T-helper 22 cell (primary cell): Measurements from ENCODE around the gene TYSND1.
A peak's percentile ranks its signal among the peaks of the same experiment; 100 is the strongest.
"Not testable (repeated sequence)": the region's sequence is repeated elsewhere in the genome, so short reads cannot be mapped to it uniquely, and the experiment has no call there.

Experiments used
- DNase-seq: peaks from one replicate; pipeline ENCODE4 v3.0.0-alpha.2; 2020; ENCODE audit warnings: low read depth

The TYSND1 gene

DNA sequence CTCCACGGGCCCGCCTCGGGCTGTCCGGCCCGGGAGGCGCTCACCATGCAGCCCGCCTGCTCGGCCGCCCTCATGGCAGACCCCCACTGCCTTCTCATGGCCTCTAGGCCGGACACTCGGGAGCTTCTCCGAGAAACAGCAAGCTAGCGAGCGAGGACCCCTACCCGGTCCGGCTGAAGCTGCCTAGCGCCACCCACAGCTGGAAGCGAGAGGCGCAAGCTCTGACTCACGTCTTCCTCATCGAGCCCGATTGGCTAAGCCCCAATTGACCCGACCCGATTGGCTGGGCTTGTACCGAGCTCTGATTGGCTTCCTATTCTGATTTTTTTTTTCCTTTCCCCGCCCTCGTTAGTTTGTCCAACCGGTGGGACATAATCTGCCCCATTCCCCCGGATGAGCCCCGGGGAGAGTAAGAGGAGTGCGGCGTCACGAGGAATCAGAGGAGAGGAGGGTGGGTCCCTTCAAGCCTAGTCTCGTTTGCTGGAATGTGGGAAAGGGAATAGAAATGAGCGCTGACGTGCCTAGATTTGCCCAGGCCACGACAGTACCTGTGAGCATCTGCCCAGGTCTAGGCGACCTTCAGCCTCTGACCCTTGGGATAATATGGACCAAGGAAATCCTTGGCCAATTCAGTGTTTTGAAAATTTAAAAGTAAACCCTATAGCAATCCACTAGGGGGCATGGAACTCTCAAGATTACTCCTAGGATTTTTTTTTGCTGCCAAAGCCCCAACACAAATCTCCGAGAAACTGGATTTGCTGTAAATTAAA is at the start of gene TYSND1:
TYSND1 (minus strand) TSS at position 212 of the 770 bp plus-strand sequence; CDS start at position 98, 114 bp downstream.
- peak; percentile 88 for DNase-seq

GRCh38 chr10:70193391-70193844 is 46.9 kb upstream of the TYSND1 start:
- DNase-seq, result no peak

- DNase-seq, result no peak
These were observed 45.9 kb upstream of the TYSND1 start for GRCh38 chr10:70192326-70192968.

DNA sequence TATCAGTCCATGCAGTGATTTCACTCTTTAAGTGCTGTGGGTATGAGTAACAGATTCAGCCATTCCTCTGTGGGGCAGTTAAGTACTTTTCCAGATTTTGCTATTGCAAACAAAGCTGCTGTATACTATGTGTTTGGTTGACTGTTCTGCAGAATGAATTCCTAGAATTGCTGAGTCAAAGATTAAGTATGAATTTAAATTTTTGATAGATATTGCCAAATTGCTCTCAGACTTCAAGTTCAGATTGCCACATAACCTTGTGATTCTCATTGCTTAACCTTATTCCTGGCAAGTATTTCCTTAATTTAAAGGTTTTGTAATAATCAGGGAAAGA is 45.4 kb upstream of the TYSND1 start:
- no peak for DNase-seq

DNA sequence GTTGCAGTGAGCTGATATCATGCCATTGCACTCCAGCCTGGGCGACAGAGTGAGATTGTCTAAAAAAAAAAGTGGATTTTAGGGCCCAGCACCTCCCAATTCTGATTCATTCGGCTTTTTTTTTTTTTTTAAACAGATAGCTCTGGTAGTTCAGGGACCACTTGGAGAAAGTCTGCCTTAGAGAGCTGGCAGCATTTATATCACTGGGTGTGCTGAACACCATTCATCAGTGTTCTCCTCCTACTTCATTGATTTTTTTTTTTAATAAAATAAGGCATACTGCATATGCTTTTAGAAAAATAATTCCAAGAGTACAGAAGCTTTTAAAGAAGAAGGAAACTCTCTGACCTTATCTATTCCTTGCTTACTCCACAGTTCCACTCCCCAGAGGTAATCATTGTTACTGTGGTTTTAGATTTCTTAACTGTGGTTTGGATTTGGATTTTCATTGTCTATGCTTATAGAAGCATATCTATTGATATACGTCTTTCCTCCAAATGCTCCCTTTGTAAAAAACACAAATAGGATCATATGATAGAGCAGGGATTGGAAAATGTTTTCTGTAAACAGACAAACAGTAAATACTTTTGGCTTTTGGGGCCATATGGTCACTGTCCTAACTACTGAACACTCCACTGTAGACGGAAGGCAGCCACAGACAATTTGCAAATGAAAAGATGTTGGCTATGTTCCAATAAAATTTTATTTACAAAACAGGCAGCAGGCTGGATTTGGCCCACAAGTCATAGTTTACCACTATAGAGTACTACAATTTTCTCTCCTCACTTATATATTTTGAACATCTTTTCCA is 44.9 kb upstream of the TYSND1 start:
- DNase-seq, result no peak

GRCh38 chr10:70190581-70190980 is 44.1 kb upstream of the TYSND1 start:
- DNase-seq, result no peak

- DNase-seq, result no peak
These were observed 43.6 kb upstream of the TYSND1 start for GRCh38 chr10:70190102-70190501.

- no peak for DNase-seq
These were observed 42.3 kb upstream of the TYSND1 start for GRCh38 chr10:70188768-70189167.

- DNase-seq, result no peak
These were observed 40.1 kb upstream of the TYSND1 start for GRCh38 chr10:70186571-70186970.

- DNase-seq, result no peak
These were observed 39.6 kb upstream of the TYSND1 start for GRCh38 chr10:70186090-70186489.

GRCh38 chr10:70183304-70183703 is 36.8 kb upstream of the TYSND1 start:
- no peak for DNase-seq

DNA sequence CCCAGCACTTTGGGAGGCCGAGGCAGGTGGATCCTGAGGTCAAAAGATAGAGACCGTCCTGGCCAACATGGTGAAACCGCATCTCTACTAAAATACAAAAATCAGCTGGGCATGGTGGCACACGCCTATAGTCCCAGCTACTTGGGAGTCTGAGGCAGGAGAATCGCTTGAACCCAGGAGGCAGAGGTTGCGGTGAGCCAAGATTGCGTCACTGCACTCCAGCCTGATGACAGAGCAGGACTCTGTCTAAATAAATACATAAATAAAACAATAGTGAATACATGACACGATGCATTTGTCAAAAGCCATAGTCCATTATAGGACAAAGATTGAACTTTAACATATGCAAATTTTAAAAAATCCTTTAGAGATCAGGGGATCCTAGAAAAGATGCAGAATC is 32.7 kb upstream of the TYSND1 start:
- not testable (repeated sequence) for DNase-seq

DNA sequence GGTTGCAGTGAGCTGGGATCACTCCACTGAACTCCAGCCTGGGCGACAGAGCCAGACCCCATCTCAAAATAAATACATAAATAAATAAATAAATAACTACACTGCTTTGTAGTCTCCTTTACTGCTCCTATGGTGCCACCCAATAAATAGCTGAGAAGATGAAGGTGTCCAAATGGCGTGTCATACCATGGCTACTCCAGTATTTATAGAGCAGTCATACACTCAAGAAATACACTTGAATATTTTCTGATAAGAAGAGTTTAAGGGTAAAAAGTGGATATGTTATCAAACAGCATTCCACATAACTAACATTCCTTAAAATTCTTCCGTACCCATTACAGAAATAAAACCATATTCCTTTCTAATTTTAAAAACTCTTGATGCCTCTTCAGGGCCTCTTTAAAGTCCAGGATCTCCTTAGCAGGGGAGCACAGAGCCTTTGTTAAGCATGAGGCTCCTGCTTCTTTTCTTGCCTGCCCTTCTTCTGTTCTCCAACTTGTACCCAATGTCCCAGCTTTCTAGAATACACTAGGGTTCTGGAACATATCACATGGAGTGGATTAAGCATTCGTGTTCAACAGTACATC is 31.7 kb upstream of the TYSND1 start:
- DNase-seq, result no peak

DNA sequence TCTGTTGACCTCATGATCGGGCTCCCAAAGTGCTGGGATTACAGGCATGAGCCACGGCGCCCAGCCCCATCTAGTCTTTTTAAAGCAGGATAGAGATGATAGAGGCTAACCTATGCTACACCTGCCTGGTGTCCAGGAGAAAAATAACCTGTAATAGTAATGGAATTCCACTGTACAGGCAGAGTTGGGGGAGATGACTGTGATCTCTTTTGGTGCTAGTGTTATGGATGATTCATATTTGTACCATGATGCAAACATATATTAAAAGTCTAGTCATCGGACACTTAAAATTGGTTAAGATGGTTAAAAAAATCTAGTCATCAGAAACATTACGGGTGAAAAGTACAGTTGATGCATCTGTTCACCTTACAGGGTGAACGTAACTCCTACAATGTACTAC is 29.9 kb upstream of the TYSND1 start:
- no peak for DNase-seq

DNA sequence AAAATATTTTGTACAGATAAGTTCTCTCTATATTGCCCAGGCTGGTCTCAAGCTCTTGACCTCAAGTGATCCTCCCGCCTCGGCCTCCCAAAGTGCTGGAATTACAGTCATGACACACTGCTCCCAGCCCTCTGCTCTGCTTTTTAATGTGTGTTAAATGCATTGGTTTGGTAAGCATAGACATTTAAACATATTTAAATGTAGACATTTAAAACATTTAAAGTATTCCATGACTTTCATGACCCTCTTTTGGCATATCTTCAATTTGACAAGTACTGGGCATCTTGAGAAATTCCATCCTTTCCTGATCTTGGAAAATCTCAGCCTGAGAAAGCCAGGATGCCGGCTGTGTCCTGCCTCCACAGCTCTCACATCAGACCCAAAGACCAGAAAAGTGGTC is 29.0 kb upstream of the TYSND1 start:
- DNase-seq, result no peak

DNA sequence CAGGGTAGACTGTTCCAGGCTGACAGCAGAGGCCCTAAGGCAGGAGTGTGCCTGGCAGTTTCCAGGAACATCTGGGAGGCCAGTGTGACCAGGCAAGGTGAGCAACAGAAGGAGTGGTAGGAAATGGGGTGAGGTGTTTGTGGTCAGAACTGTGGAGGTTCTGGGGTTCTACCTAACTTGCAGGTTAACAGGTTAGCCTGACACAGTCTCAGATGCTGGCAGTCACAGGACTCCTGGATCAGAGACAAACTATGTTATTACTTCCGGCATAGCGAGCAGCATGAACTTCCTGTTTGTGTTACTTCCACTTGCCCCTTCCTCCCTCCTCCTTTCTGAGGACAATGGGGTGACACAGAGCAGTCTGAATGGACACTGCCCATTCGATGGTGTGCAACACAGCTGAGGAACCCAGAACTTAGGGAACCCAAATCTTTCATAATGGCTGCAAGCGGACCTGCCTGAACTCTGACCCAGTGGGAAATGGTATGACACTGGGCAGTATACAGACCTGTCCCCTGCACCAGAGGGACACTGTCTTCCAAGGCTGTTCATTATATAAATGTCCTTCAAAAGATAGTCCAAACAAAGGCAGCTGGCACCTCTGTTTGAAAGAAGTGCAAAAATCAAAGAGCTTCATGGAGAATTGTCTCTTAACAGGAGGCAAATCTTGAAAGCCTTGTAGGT is 27.7 kb upstream of the TYSND1 start:
- DNase-seq, result no peak

DNA sequence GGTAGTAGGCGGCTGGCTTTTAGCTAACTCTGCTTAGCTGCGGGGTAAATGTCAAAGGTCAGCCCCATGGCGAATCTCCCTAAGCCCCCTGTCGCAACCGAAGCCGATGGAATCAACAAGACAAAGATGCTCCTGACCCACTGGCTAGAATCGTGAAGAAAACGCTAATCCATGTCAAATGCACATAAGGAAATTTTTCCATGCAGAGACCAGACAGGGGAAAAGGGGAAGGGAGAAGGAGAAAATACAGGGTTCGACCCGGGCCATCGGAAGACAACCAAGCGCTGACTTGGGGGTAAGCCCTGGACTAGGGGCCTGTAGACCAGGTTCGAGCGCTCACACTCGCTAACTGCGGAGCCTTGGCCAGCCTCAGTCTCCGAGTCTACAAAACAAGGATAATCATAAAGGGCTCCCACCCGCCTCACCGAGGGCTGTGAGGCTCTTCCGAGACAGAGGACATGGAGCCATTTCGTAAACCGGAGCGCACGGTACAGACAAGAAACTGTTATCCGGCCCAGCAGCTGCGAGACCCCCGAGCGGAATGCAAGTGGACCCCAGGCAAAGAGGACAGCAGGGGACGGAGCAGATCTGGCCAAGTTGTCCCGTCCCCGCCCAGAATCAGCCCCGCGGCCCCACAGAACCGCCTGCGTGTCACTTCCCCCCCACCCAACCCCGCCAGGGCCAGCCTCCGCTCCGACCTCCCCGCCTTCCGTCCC is 23.3 kb upstream of the TYSND1 start:
- no peak for DNase-seq

DNA sequence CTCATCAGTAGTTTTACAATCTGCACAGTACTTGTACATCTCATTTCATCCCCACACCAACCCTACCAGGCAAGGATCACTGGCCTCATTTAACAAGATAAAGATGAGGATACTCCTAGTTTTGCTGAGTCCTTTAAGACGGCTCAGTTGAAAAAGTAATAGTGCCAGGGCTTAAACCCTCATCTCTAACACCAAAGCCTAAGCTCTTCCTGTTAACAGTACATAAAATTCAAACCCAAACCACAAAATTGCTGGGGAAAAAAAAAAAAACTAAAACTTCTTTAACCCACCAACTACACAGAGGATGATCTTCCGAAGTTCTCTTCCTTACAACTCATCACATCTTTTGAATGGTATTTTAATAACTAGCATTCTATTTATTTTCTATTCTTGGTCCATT is 22.5 kb upstream of the TYSND1 start:
- no peak for DNase-seq

GRCh38 chr10:70167246-70167645 is 20.7 kb upstream of the TYSND1 start:
- no peak for DNase-seq

DNA sequence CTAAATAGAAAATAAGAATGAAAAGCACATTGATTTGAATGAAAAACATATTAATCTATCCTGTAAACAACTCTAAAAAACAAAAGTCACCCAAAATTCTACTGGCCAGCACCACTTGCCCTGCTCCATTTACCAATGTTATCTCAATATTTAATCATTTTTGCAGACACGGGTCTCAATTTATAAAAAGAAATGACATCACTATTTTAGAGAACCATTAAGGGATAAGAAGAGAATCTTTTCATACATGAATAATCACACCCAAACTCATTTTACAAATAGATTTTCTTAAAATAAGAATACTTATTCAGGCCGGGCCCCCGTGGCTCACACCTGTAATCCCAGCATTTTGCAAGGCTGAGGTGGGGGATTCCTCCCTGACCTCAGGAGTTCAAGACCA is 19.9 kb upstream of the TYSND1 start:
- DNase-seq, result no peak

GRCh38 chr10:70164163-70164562 is 17.7 kb upstream of the TYSND1 start:
- no peak for DNase-seq
